Spinal cord (tissue), 10 donors: ENCODE measurements around the gene SNF8. TPM values are rescaled to one million over a fixed set of nuclear protein-coding genes. Genes with fewer than 3 reads are reported as not detected.

ENCODE experiments used
- DNase-seq, 6 donors: peaks; one replicate each; pipeline versions ENCODE4 v3.0.0 to v3.0.0-alpha.2; 2013 to 2015; ENCODE audit warnings: low spot score in 6 of 6, low read depth in 4 of 6
- H3K27ac ChIP-seq: one replicate; pipeline ENCODE4 v1.5.1; 2013; ENCODE audit warnings: low read depth, low read length, control low read depth
- H3K27me3 ChIP-seq: one replicate; pipeline ENCODE4 v1.6.1; 2013; ENCODE audit warnings: low read length; ENCODE audit not compliant: control insufficient read depth, insufficient read depth
- H3K36me3 ChIP-seq: one replicate; pipeline ENCODE4 v1.6.1; 2013; ENCODE audit warnings: low read length; ENCODE audit not compliant: control insufficient read depth, insufficient read depth
- H3K4me1 ChIP-seq: one replicate; pipeline ENCODE4 v1.6.1; 2013; ENCODE audit warnings: low read length; ENCODE audit not compliant: control insufficient read depth, insufficient read depth
- H3K4me3 ChIP-seq: one replicate; pipeline ENCODE4 v1.5.1; 2013; ENCODE audit warnings: low read depth, low read length, control low read depth
- H3K9me3 ChIP-seq: one replicate; pipeline ENCODE4 v1.6.1; 2013; ENCODE audit warnings: low read length; ENCODE audit not compliant: control insufficient read depth, insufficient read depth
- WGBS: methylation state at CpG from one replicate; pipeline ENCODE4 v1.1.5; 2013; ENCODE audit warnings: missing lambda C conversion rate; ENCODE audit not compliant: insufficient coverage; 5-methylcytosine and 5-hydroxymethylcytosine counted together
- long read RNA-seq, 4 donors: transcript quantifications; one replicate each; lab custom pipeline, GENCODE V29; 2026
- polyA plus RNA-seq, 2 donors: library from polyadenylated mRNA; unstranded; fragments of 120-200 nt; gene quantifications; one replicate each; pipeline ENCODE4 v1.2.1, GENCODE V29; 2013; ENCODE audit not compliant: insufficient read length in 2 of 2
- total RNA-seq, 2 donors: library from RNA; depleted of rRNA in 1 of 2; stranded (reverse); fragments of 120-200 nt in 1 of 2; fragments of >200 nt in 1 of 2; gene quantifications; one replicate each; pipeline versions ENCODE4 v1.2.3 to v1.2.4, GENCODE V29; 2013 to 2014
- donor health status: healthy.

SNF8 gene, protein sequence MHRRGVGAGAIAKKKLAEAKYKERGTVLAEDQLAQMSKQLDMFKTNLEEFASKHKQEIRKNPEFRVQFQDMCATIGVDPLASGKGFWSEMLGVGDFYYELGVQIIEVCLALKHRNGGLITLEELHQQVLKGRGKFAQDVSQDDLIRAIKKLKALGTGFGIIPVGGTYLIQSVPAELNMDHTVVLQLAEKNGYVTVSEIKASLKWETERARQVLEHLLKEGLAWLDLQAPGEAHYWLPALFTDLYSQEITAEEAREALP
- total RNA-seq (10 to 100 TPM; 34.6 to 80.4 TPM), polyA plus RNA-seq (100 to 1,000 TPM in 1 of 2 donors, 10 to 100 TPM in 1; 94.9 to 108 TPM)
- long read RNA-seq, donor 1, transcript SNF8-202 (8 exons, 2,319 nt), result major isoform, 46 of 87 reads
- long read RNA-seq, donor 1, partial matches to known transcripts, result 31 of 87 reads
- long read RNA-seq, donor 1, other reads (novel, unspliced or antisense), result 0 of 87 reads
- long read RNA-seq, donor 2, transcript SNF8-202 (8 exons, 2,319 nt), result major isoform, 12 of 19 reads
- long read RNA-seq, donor 2, partial matches to known transcripts, result 0 of 19 reads
- long read RNA-seq, donor 2, other reads (novel, unspliced or antisense), result 0 of 19 reads
- long read RNA-seq, donor 3, transcript SNF8-202 (8 exons, 2,319 nt), result major isoform, 25 of 29 reads
- long read RNA-seq, donor 3, partial matches to known transcripts, result 0 of 29 reads
- long read RNA-seq, donor 3, other reads (novel, unspliced or antisense), result 0 of 29 reads
- long read RNA-seq, donor 4, transcript SNF8-202 (8 exons, 2,319 nt), result major isoform, 38 of 75 reads
- long read RNA-seq, donor 4, transcript SNF8-215 (3 exons, 687 nt), result minor isoform, 5 of 75 reads
- long read RNA-seq, donor 4, partial matches to known transcripts, result 21 of 75 reads
- long read RNA-seq, donor 4, other reads (novel, unspliced or antisense), result 0 of 75 reads

GRCh38 chr17:48944515-48945260, at the start of gene SNF8:
SNF8 (minus strand) TSS chr17:48944842; CDS start chr17:48944734, 108 bp downstream.
- no peaks in the 10 kb centered on the region for H3K9me3 ChIP-seq
- no peaks in the 10 kb centered on the region for H3K27me3 ChIP-seq
- peaks cover 11% of the 10 kb centered on the region for H3K36me3 ChIP-seq
- DNase-seq, result peak; percentile 82 to 96 (median 85)
- peaks cover 25% of the 10 kb centered on the region for H3K4me1 ChIP-seq
- under 1% methylated on average over 54 of the region's 55 CpGs for WGBS
- H3K27ac ChIP-seq, result peak within 1 kb of the TSS; percentile 93
- peak within 1 kb of the TSS; percentile 84 for H3K4me3 ChIP-seq

GRCh38 chr17:48993951-48994350, 49.3 kb upstream of the SNF8 start:
- DNase-seq, result no peak
- Histone ChIP-seq H3K36me3 (no peaks in the 10 kb centered on the region), H3K27me3 (peaks cover 58% of the 10 kb centered on the region), H3K4me1 (peaks cover 27% of the 10 kb centered on the region), H3K27ac (no peak overlapping the region), H3K4me3 (no peak overlapping the region), H3K9me3 (no peaks in the 10 kb centered on the region)

DNA sequence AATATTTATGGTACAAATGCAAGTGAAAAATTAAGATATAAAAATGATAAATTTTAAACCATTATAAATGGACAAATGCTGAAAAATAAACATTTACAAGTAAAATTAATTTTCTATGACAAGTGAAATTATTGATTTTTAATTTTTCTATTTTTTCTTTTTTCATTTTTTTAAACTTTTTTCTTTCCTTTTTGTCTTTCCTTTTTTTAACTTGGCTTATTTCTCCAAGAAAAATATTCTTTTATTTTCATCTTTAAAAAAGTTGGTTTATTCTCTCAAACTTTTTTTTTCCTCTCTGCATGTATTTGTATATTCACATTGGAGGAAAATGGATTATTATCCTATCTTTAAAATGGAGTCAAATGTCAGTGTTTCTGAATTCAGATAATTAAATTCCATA, 48.7 kb upstream of the SNF8 start:
- DNase-seq, result no peak
- peaks cover 22% of the 10 kb centered on the region for H3K4me1 ChIP-seq
- H3K4me3 ChIP-seq, result no peak overlapping the region
- H3K27ac ChIP-seq, result no peak overlapping the region
- H3K27me3 ChIP-seq, result peaks cover 58% of the 10 kb centered on the region
- H3K9me3 ChIP-seq, result no peaks in the 10 kb centered on the region
- no peaks in the 10 kb centered on the region for H3K36me3 ChIP-seq

- WGBS, result 80% methylated on average over 1 of the region's 2 CpGs
- peak in 1 of 6 donors; percentile 35 for DNase-seq
- peaks cover 57% of the 10 kb centered on the region for H3K27me3 ChIP-seq
These were observed 47.8 kb upstream of the SNF8 start for GRCh38 chr17:48992444-48992843.

GRCh38 chr17:48990882-48991357, 46.3 kb upstream of the SNF8 start:
- WGBS, result 23% methylated on average over 2 of the region's 2 CpGs
- Histone ChIP-seq H3K36me3 (no peaks in the 10 kb centered on the region), H3K9me3 (no peaks in the 10 kb centered on the region), H3K27me3 (peaks cover 45% of the 10 kb centered on the region), H3K27ac (no peak overlapping the region), H3K4me3 (no peak overlapping the region), H3K4me1 (peaks cover 9% of the 10 kb centered on the region)
- DNase-seq, result no peak

More at GRCh38 chr17:48992444-48992843, 47.8 kb upstream of the SNF8 start:
- H3K4me3 ChIP-seq, result no peak overlapping the region
- H3K36me3 ChIP-seq, result no peaks in the 10 kb centered on the region
- H3K9me3 ChIP-seq, result no peaks in the 10 kb centered on the region
- peaks cover 22% of the 10 kb centered on the region for H3K4me1 ChIP-seq
- no peak overlapping the region for H3K27ac ChIP-seq

- WGBS, result no CpG with 5 or more reads among the region's 4 CpGs
- no peaks in the 10 kb centered on the region for H3K9me3 ChIP-seq
These were observed 44.5 kb upstream of the SNF8 start for GRCh38 chr17:48989100-48989499.

DNA sequence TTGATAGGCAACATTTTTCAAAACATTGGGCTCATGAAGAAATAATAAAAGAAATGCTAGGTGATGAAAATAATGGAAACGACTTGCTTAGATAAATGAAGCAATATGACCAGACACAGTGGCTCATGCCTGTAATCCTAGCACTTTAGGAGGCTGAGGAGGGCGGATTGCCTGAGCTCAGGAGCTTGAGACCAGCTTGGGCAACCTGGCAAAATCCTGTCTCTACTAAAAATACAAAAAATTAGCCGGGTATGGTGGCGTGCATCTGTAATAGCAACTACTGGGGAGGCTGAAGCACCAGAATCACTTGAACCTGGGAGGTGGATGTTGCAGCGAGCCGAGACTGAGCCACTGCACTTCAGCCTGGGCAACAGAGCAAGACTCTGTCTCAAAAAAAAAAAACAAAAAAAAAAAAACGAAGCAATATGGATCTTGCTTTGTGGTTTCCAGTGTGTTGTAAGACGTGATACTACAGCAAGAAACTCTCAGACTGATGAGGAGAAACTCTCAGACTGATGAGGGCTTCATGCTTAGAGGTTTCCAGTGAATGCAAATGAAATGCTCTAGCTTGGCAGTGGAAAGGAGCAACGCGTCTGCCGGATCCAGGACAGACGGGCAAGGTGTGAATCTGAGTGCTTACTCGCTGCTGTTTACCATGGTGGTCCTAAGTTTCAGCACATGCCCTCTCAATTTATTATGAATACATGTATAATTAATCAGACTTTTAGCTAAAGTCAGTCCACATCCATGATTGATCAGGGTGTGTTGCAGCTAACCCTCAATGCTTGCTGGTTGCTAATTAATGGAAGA, 41.0 kb upstream of the SNF8 start:
- DNase-seq, result no peak
- H3K36me3 ChIP-seq, result no peaks in the 10 kb centered on the region
- no peak overlapping the region for H3K27ac ChIP-seq
- WGBS, result 75% methylated on average over 7 of the region's 13 CpGs
- no peaks in the 10 kb centered on the region for H3K4me1 ChIP-seq
- H3K9me3 ChIP-seq, result no peaks in the 10 kb centered on the region
- H3K4me3 ChIP-seq, result no peak overlapping the region
- peaks cover 8% of the 10 kb centered on the region for H3K27me3 ChIP-seq

More at GRCh38 chr17:48989100-48989499, 44.5 kb upstream of the SNF8 start:
- Histone ChIP-seq H3K4me1 (no peaks in the 10 kb centered on the region), H3K36me3 (no peaks in the 10 kb centered on the region), H3K27me3 (peaks cover 28% of the 10 kb centered on the region), H3K4me3 (no peak overlapping the region), H3K27ac (no peak overlapping the region)
- DNase-seq, result no peak

- Histone ChIP-seq H3K9me3 (no peaks in the 10 kb centered on the region), H3K27ac (no peak overlapping the region), H3K4me1 (no peaks in the 10 kb centered on the region), H3K36me3 (no peaks in the 10 kb centered on the region), H3K4me3 (no peak overlapping the region), H3K27me3 (no peaks in the 10 kb centered on the region)
- no peak for DNase-seq
- WGBS, result 100% methylated on average over 2 of the region's 3 CpGs
These were observed 37.4 kb upstream of the SNF8 start for GRCh38 chr17:48981927-48982539.
